Kasumi-1 (cell line): ENCODE measurements around the gene PDXK.

ENCODE experiments used
- DNase-seq, 2 experiments: peaks; one replicate each; lab custom pipeline; 2025; lab: John Stamatoyannopoulos, UW

PDXK gene

GRCh38 chr21:43723648-43724047, 4.7 kb downstream of the PDXK start:
- no peak for DNase-seq

GRCh38 chr21:43726686-43727518, 8.0 kb downstream of the PDXK start:
- no peak for DNase-seq

GRCh38 chr21:43727519-43728153, 8.7 kb downstream of the PDXK start:
- DNase-seq, result peak; percentile 24

GRCh38 chr21:43728154-43728466, 9.2 kb downstream of the PDXK start:
- DNase-seq, result peak in 1 of 2 experiments; percentile 70

- peak; percentile 83 to 90 for DNase-seq
These were observed 9.8 kb downstream of the PDXK start for GRCh38 chr21:43728467-43729390.

- DNase-seq, result no peak
These were observed 12.5 kb downstream of the PDXK start for GRCh38 chr21:43731476-43731875.

GRCh38 chr21:43731891-43732711, 13.2 kb downstream of the PDXK start:
- no peak for DNase-seq

GRCh38 chr21:43733060-43733459, 14.1 kb downstream of the PDXK start:
- DNase-seq, result no peak

GRCh38 chr21:43733529-43734071, 14.7 kb downstream of the PDXK start:
- peak; percentile 41 to 46 for DNase-seq

- no peak for DNase-seq
These were observed 15.4 kb downstream of the PDXK start for GRCh38 chr21:43734131-43734927.

- DNase-seq, result no peak
These were observed 15.9 kb downstream of the PDXK start for GRCh38 chr21:43734928-43735229.

- DNase-seq, result no peak
These were observed 16.5 kb downstream of the PDXK start for GRCh38 chr21:43735236-43736091.

- no peak for DNase-seq
These were observed 17.4 kb downstream of the PDXK start for GRCh38 chr21:43736224-43736883.

- no peak for DNase-seq
These were observed 18.4 kb downstream of the PDXK start for GRCh38 chr21:43737158-43737950.

- DNase-seq, result no peak
These were observed 20.9 kb downstream of the PDXK start for GRCh38 chr21:43739621-43740435.

GRCh38 chr21:43740497-43741156, 21.7 kb downstream of the PDXK start:
- DNase-seq, result no peak
